ENCODE data around the gene RPL28.

DNA sequence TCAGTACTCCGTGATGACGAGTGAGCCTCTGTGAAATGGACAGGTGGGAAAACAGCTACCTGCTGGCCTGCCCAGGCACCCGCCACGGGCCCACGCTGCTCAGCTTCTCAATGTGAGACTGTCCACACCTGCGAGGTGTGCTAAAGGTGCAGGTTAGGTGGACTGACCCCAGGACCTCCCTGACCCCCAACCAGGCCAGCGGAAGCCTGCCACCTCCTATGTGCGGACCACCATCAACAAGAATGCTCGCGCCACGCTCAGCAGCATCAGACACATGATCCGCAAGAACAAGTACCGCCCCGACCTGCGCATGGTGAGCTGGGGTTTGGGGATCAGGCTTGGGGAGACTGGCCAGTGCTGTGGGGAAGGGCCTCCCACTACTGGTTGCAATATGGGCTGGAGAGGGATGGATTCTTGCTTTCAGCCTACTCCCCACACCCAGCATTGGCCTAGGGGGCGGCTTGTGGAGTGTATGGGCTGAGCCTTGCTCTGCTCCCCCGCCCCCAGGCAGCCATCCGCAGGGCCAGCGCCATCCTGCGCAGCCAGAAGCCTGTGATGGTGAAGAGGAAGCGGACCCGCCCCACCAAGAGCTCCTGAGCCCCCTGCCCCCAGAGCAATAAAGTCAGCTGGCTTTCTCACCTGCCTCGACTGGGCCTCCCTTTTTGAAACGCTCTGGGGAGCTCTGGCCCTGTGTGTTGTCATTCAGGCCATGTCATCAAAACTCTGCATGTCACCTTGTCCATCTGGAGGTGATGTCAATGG lies 2.2 kb downstream of the RPL28 start:
- no peak for TF ChIP-seq ZNF324 (tag by site-specific recombination; IDR thresholded peaks at IDR 0.05)
- no peak for TF ChIP-seq YY1 (tag by site-specific recombination; IDR thresholded peaks at IDR 0.05)
- TF ChIP-seq ZNF140 (tag by site-specific recombination; IDR thresholded peaks at IDR 0.05): no peak
- TF ChIP-seq ZNF558 (tag by site-specific recombination; IDR thresholded peaks at IDR 0.05): no peak
- no peak for TF ChIP-seq ZNF610 (tag by site-specific recombination; IDR thresholded peaks at IDR 0.05; ENCODE audit: borderline replicate concordance)
- TF ChIP-seq, protein P1, sequence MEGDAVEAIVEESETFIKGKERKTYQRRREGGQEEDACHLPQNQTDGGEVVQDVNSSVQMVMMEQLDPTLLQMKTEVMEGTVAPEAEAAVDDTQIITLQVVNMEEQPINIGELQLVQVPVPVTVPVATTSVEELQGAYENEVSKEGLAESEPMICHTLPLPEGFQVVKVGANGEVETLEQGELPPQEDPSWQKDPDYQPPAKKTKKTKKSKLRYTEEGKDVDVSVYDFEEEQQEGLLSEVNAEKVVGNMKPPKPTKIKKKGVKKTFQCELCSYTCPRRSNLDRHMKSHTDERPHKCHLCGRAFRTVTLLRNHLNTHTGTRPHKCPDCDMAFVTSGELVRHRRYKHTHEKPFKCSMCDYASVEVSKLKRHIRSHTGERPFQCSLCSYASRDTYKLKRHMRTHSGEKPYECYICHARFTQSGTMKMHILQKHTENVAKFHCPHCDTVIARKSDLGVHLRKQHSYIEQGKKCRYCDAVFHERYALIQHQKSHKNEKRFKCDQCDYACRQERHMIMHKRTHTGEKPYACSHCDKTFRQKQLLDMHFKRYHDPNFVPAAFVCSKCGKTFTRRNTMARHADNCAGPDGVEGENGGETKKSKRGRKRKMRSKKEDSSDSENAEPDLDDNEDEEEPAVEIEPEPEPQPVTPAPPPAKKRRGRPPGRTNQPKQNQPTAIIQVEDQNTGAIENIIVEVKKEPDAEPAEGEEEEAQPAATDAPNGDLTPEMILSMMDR (tag by site-specific recombination; IDR thresholded peaks at IDR 0.05): no peak
- no peak for TF ChIP-seq TRIM28 (IDR thresholded peaks at IDR 0.05; ENCODE audit: borderline replicate concordance, low read length)
- TF ChIP-seq, protein P2, sequence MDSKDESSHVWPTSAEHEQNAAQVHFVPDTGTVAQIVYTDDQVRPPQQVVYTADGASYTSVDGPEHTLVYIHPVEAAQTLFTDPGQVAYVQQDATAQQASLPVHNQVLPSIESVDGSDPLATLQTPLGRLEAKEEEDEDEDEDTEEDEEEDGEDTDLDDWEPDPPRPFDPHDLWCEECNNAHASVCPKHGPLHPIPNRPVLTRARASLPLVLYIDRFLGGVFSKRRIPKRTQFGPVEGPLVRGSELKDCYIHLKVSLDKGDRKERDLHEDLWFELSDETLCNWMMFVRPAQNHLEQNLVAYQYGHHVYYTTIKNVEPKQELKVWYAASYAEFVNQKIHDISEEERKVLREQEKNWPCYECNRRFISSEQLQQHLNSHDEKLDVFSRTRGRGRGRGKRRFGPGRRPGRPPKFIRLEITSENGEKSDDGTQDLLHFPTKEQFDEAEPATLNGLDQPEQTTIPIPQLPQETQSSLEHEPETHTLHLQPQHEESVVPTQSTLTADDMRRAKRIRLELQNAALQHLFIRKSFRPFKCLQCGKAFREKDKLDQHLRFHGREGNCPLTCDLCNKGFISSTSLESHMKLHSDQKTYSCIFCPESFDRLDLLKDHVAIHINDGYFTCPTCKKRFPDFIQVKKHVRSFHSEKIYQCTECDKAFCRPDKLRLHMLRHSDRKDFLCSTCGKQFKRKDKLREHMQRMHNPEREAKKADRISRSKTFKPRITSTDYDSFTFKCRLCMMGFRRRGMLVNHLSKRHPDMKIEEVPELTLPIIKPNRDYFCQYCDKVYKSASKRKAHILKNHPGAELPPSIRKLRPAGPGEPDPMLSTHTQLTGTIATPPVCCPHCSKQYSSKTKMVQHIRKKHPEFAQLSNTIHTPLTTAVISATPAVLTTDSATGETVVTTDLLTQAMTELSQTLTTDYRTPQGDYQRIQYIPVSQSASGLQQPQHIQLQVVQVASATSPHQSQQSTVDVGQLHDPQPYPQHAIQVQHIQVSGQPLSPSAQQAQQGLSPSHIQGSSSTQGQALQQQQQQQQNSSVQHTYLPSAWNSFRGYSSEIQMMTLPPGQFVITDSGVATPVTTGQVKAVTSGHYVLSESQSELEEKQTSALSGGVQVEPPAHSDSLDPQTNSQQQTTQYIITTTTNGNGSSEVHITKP (tag by site-specific recombination; IDR thresholded peaks at IDR 0.05): no peak
- TF ChIP-seq KLF10 (tag by site-specific recombination; IDR thresholded peaks at IDR 0.05): no peak
- TF ChIP-seq, protein P3, sequence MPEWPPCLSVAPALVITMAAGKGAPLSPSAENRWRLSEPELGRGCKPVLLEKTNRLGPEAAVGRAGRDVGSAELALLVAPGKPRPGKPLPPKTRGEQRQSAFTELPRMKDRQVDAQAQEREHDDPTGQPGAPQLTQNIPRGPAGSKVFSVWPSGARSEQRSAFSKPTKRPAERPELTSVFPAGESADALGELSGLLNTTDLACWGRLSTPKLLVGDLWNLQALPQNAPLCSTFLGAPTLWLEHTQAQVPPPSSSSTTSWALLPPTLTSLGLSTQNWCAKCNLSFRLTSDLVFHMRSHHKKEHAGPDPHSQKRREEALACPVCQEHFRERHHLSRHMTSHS (tag by site-specific recombination; IDR thresholded peaks at IDR 0.05): no peak
- TF ChIP-seq, protein P4, sequence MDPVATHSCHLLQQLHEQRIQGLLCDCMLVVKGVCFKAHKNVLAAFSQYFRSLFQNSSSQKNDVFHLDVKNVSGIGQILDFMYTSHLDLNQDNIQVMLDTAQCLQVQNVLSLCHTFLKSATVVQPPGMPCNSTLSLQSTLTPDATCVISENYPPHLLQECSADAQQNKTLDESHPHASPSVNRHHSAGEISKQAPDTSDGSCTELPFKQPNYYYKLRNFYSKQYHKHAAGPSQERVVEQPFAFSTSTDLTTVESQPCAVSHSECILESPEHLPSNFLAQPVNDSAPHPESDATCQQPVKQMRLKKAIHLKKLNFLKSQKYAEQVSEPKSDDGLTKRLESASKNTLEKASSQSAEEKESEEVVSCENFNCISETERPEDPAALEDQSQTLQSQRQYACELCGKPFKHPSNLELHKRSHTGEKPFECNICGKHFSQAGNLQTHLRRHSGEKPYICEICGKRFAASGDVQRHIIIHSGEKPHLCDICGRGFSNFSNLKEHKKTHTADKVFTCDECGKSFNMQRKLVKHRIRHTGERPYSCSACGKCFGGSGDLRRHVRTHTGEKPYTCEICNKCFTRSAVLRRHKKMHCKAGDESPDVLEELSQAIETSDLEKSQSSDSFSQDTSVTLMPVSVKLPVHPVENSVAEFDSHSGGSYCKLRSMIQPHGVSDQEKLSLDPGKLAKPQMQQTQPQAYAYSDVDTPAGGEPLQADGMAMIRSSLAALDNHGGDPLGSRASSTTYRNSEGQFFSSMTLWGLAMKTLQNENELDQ (tag by site-specific recombination; IDR thresholded peaks at IDR 0.05; ENCODE audit: low read depth): no peak
- TF ChIP-seq, protein P5, sequence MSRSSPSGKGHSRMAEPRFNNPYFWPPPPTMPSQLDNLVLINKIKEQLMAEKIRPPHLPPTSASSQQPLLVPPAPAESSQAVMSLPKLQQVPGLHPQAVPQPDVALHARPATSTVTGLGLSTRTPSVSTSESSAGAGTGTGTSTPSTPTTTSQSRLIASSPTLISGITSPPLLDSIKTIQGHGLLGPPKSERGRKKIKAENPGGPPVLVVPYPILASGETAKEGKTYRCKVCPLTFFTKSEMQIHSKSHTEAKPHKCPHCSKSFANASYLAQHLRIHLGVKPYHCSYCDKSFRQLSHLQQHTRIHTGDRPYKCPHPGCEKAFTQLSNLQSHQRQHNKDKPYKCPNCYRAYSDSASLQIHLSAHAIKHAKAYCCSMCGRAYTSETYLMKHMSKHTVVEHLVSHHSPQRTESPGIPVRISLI (tag by site-specific recombination; IDR thresholded peaks at IDR 0.05): no peak
- TF ChIP-seq, protein P6, sequence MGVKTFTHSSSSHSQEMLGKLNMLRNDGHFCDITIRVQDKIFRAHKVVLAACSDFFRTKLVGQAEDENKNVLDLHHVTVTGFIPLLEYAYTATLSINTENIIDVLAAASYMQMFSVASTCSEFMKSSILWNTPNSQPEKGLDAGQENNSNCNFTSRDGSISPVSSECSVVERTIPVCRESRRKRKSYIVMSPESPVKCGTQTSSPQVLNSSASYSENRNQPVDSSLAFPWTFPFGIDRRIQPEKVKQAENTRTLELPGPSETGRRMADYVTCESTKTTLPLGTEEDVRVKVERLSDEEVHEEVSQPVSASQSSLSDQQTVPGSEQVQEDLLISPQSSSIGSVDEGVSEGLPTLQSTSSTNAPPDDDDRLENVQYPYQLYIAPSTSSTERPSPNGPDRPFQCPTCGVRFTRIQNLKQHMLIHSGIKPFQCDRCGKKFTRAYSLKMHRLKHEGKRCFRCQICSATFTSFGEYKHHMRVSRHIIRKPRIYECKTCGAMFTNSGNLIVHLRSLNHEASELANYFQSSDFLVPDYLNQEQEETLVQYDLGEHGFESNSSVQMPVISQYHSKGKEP (tag by site-specific recombination; IDR thresholded peaks at IDR 0.05): no peak
- TF ChIP-seq, protein P7, sequence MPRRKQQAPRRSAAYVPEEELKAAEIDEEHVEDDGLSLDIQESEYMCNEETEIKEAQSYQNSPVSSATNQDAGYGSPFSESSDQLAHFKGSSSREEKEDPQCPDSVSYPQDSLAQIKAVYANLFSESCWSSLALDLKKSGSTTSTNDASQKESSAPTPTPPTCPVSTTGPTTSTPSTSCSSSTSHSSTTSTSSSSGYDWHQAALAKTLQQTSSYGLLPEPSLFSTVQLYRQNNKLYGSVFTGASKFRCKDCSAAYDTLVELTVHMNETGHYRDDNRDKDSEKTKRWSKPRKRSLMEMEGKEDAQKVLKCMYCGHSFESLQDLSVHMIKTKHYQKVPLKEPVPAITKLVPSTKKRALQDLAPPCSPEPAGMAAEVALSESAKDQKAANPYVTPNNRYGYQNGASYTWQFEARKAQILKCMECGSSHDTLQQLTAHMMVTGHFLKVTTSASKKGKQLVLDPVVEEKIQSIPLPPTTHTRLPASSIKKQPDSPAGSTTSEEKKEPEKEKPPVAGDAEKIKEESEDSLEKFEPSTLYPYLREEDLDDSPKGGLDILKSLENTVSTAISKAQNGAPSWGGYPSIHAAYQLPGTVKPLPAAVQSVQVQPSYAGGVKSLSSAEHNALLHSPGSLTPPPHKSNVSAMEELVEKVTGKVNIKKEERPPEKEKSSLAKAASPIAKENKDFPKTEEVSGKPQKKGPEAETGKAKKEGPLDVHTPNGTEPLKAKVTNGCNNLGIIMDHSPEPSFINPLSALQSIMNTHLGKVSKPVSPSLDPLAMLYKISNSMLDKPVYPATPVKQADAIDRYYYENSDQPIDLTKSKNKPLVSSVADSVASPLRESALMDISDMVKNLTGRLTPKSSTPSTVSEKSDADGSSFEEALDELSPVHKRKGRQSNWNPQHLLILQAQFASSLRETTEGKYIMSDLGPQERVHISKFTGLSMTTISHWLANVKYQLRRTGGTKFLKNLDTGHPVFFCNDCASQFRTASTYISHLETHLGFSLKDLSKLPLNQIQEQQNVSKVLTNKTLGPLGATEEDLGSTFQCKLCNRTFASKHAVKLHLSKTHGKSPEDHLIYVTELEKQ (tag by site-specific recombination; IDR thresholded peaks at IDR 0.05; ENCODE audit: borderline replicate concordance): no peak
